GM23338 (cell line): Measurements from ENCODE around the gene NR5A2.

Source experiments
- CREB1 ChIP-seq: fragments of 250-450 bp; sonication (Bioruptor Pico); IDR thresholded peaks from 2 replicates; pipeline ENCODE4 v1.5.0; 2020; ENCODE audit warnings: low read depth, mild to moderate bottlenecking, moderate library complexity
- EZH2 ChIP-seq: fragments of 200-600 bp; sonication (generic); IDR thresholded peaks from one replicate; pipeline ENCODE4 v1.8.0; 2017; ENCODE audit warnings: antibody characterized with exemption, mild to moderate bottlenecking, low read depth; ENCODE audit not compliant: unreplicated experiment
- EZH2phosphoT487 ChIP-seq: fragments of 200-600 bp; sonication (generic); IDR thresholded peaks from one replicate; pipeline ENCODE4 v1.8.1; 2018; ENCODE audit warnings: antibody characterized with exemption; ENCODE audit not compliant: unreplicated experiment
- JUNB ChIP-seq: IDR thresholded peaks from one replicate; pipeline ENCODE4 v1.6.1; 2016; ENCODE audit warnings: antibody characterized with exemption; ENCODE audit not compliant: unreplicated experiment
- POLR2AphosphoS5 ChIP-seq: IDR thresholded peaks from 2 replicates; pipeline ENCODE4 v1.6.1; 2016; ENCODE audit warnings: antibody characterized with exemption, low read depth
- STAT1 ChIP-seq: IDR thresholded peaks from one replicate; pipeline ENCODE4 v1.6.1; 2016; ENCODE audit warnings: antibody characterized with exemption; ENCODE audit not compliant: unreplicated experiment
- TF ChIP-seq, protein P1 (sequence below), 2 experiments: fragments of 200-600 bp in 1 of 2; sonication (generic) in 1 of 2; conservative IDR thresholded peaks; 2 replicates each; pipeline versions ENCODE4 v1.5.1 to v1.6.1; 2016 to 2017; ENCODE audit warnings: antibody characterized with exemption in 2 of 2, low read depth in 2 of 2, mild to moderate bottlenecking in 2 of 2, moderate library complexity in 1 of 2
- TF ChIP-seq, protein P2 (sequence below): IDR thresholded peaks from one replicate; pipeline ENCODE4 v1.6.1; 2018; ENCODE audit warnings: antibody characterized with exemption; ENCODE audit not compliant: unreplicated experiment

DNA sequence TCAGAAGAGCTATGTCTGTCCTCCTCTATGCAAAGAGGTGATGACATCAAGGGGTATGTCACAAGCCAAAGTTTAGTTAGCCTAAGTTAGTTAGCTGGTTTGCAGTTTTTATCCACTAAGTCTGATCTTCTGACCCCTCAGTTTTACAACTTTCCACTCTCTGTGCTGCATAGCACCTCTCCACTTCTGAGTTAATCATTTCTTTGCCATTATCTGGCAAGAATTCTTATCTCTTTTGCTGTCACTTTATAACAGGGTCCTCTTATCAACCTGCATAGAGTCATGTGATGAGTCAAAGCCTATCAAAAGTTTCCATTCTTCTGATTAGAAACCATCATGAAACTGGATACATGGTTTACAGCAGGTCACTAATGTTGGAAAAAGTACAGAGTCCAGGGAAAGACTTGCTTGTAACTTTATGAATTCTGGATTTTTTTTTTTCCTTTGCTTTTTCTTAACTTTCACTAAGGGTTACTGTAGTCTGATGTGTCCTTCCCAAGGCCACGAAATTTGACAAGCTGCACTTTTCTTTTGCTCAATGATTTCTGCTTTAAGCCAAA lies at the start of gene NR5A2:
- TF ChIP-seq, protein P1, sequence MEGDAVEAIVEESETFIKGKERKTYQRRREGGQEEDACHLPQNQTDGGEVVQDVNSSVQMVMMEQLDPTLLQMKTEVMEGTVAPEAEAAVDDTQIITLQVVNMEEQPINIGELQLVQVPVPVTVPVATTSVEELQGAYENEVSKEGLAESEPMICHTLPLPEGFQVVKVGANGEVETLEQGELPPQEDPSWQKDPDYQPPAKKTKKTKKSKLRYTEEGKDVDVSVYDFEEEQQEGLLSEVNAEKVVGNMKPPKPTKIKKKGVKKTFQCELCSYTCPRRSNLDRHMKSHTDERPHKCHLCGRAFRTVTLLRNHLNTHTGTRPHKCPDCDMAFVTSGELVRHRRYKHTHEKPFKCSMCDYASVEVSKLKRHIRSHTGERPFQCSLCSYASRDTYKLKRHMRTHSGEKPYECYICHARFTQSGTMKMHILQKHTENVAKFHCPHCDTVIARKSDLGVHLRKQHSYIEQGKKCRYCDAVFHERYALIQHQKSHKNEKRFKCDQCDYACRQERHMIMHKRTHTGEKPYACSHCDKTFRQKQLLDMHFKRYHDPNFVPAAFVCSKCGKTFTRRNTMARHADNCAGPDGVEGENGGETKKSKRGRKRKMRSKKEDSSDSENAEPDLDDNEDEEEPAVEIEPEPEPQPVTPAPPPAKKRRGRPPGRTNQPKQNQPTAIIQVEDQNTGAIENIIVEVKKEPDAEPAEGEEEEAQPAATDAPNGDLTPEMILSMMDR (conservative IDR thresholded peaks at IDR 0.05; ENCODE audit: low read depth in 2 of 2) = no peak
- no peak for TF ChIP-seq JUNB
- TF ChIP-seq EZH2 = no peak
- TF ChIP-seq, protein P2, sequence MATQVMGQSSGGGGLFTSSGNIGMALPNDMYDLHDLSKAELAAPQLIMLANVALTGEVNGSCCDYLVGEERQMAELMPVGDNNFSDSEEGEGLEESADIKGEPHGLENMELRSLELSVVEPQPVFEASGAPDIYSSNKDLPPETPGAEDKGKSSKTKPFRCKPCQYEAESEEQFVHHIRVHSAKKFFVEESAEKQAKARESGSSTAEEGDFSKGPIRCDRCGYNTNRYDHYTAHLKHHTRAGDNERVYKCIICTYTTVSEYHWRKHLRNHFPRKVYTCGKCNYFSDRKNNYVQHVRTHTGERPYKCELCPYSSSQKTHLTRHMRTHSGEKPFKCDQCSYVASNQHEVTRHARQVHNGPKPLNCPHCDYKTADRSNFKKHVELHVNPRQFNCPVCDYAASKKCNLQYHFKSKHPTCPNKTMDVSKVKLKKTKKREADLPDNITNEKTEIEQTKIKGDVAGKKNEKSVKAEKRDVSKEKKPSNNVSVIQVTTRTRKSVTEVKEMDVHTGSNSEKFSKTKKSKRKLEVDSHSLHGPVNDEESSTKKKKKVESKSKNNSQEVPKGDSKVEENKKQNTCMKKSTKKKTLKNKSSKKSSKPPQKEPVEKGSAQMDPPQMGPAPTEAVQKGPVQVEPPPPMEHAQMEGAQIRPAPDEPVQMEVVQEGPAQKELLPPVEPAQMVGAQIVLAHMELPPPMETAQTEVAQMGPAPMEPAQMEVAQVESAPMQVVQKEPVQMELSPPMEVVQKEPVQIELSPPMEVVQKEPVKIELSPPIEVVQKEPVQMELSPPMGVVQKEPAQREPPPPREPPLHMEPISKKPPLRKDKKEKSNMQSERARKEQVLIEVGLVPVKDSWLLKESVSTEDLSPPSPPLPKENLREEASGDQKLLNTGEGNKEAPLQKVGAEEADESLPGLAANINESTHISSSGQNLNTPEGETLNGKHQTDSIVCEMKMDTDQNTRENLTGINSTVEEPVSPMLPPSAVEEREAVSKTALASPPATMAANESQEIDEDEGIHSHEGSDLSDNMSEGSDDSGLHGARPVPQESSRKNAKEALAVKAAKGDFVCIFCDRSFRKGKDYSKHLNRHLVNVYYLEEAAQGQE = no peak
- TF ChIP-seq CREB1 (CRISPR knock-in tag) = no peak
- TF ChIP-seq EZH2phosphoT487 = no peak
- no peak for TF ChIP-seq POLR2AphosphoS5
- no peak for TF ChIP-seq STAT1
